ENCODE results near the gene SPECC1.

GRCh38 chr17:20276421-20276820 lies 267.3 kb downstream of the SPECC1 start:
- no peak for TF ChIP-seq NR1H2 (CRISPR knock-in tag; IDR thresholded peaks at IDR 0.05)
- no peak for TF ChIP-seq ERG (CRISPR knock-in tag; IDR thresholded peaks at IDR 0.05)
- TF ChIP-seq TCF7 (CRISPR knock-in tag; IDR thresholded peaks at IDR 0.05; ENCODE audit: low read depth): no peak
- TF ChIP-seq CTCF (IDR thresholded peaks at IDR 0.05): no peak
- TF ChIP-seq ATF3 (CRISPR knock-in tag; conservative IDR thresholded peaks at IDR 0.05): no peak
- no peak for TF ChIP-seq TP53 (CRISPR knock-in tag; IDR thresholded peaks at IDR 0.05)
- TF ChIP-seq ZNF425 (CRISPR knock-in tag; conservative IDR thresholded peaks at IDR 0.05): no peak
- no peak for TF ChIP-seq CREB1 (CRISPR knock-in tag; IDR thresholded peaks at IDR 0.05)
- TF ChIP-seq CREM (CRISPR knock-in tag; IDR thresholded peaks at IDR 0.05): no peak
- TF ChIP-seq MLX (CRISPR knock-in tag; IDR thresholded peaks at IDR 0.05): no peak
- TF ChIP-seq ZNF532 (CRISPR knock-in tag; IDR thresholded peaks at IDR 0.05; ENCODE audit: borderline replicate concordance): no peak
- no peak for TF ChIP-seq MAX (CRISPR knock-in tag; IDR thresholded peaks at IDR 0.05)
- TF ChIP-seq ZNF121 (CRISPR knock-in tag; IDR thresholded peaks at IDR 0.05): no peak
- TF ChIP-seq KAT7 (CRISPR knock-in tag; IDR thresholded peaks at IDR 0.05; ENCODE audit: borderline replicate concordance): no peak
